ENCODE results near the gene KCNN4.

- no peak for TF ChIP-seq CTCF (IDR thresholded peaks at IDR 0.05 in 8 of 11, conservative IDR thresholded peaks at IDR 0.05 in 3 of 11)
- TF ChIP-seq POLR2A (IDR thresholded peaks at IDR 0.05), result no peak
- no peak for TF ChIP-seq POLR2AphosphoS5 (IDR thresholded peaks at IDR 0.05)
Measured at GRCh38 chr19:43777163-43777695, 3.5 kb downstream of the KCNN4 start.
